Sigmoid colon (tissue), 4 donors: ENCODE data around the gene TF.

Source experiments
- CTCF ChIP-seq, 4 experiments: fragments of 450-650 bp in 3 of 4; fragments of 200-600 bp in 1 of 4; IDR thresholded peaks; one replicate each; pipeline ENCODE4 v1.5.1; 2016 to 2019; ENCODE audit warnings: antibody characterized with exemption in 4 of 4, mild to moderate bottlenecking in 3 of 4, moderate library complexity in 2 of 4
- POLR2A ChIP-seq, 2 donors: fragments of 450-650 bp; IDR thresholded peaks; one replicate each; pipeline ENCODE4 v1.6.1; 2016; ENCODE audit warnings: antibody characterized with exemption in 2 of 2, mild to moderate bottlenecking in 2 of 2, moderate library complexity in 2 of 2
- POLR2AphosphoS5 ChIP-seq, 4 donors: sonication (generic); formaldehyde crosslinking; IDR thresholded peaks; one replicate each; pipeline ENCODE4 v1.6.1; 2017; ENCODE audit warnings: antibody characterized with exemption in 4 of 4

GRCh38 chr3:133733226-133733625 lies 13.0 kb upstream of the TF start:
- TF ChIP-seq CTCF (IDR thresholded peaks at IDR 0.05), result no peak
- TF ChIP-seq POLR2AphosphoS5 (IDR thresholded peaks at IDR 0.05), result no peak
- TF ChIP-seq POLR2A (IDR thresholded peaks at IDR 0.05), result no peak
